Stimulated activated CD8-positive, alpha-beta memory T cell treated with anti-CD3 and anti-CD28 coated beads, Interleukin-2, amount 100 ng/mL, for 48 hours (primary cell): ENCODE data around the gene LRP8.
"Not testable (repeated sequence)": the region's sequence is repeated elsewhere in the genome, so short reads cannot be mapped to it uniquely, and the experiment has no call there.

Source experiments
- DNase-seq, 2 donors: peaks; one replicate each; pipeline ENCODE4 v3.0.0-alpha.2; 2020; ENCODE audit warnings: low read depth in 2 of 2

LRP8 gene

DNA sequence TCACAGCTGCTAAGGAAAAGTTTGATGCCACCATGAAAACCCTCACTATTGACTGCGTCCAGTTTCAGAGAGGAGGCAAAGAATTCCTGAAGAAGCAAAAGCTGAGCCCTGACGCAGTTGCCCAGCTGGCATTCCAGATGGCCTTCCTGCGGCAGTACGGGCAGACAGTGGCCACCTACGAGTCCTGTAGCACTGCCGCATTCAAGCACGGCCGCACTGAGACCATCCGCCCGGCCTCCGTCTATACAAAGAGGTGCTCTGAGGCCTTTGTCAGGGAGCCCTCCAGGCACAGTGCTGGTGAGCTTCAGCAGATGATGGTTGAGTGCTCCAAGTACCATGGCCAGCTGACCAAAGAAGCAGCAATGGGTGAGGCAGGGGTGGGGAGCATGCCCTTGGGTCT lies 116.9 kb downstream of the LRP8 start:
- DNase-seq, result no peak

DNA sequence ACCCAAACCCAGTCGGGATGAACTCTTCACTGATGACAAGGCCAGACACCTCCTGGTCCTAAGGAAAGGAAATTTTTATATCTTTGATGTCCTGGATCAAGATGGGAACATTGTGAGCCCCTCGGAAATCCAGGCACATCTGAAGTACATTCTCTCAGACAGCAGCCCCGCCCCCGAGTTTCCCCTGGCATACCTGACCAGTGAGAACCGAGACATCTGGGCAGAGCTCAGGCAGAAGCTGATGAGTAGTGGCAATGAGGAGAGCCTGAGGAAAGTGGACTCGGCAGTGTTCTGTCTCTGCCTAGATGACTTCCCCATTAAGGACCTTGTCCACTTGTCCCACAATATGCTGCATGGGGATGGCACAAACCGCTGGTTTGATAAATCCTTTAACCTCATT lies 117.5 kb downstream of the LRP8 start:
- DNase-seq, result no peak

DNA sequence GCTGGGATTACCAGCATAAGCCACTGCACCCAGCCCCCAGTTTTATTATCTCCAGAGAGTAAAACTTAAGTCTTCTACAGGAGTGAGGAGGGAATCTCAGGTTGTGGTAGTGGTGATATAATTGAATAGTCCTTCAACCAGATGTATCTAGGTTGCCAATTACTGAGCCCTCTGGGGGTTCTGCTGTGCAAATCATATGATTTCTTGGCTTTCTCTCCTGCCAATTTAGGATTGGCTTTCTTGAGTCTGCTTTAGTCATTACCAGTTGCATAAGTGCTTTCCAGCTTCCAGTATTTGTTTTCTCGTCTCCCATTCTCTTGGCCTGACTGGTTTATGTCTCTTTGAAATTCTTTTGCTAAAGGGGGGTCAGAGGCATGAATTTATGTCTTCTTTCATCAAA lies 120.1 kb downstream of the LRP8 start:
- no peak for DNase-seq

GRCh38 chr1:53206735-53207379 lies 121.0 kb downstream of the LRP8 start:
- DNase-seq, result no peak

DNA sequence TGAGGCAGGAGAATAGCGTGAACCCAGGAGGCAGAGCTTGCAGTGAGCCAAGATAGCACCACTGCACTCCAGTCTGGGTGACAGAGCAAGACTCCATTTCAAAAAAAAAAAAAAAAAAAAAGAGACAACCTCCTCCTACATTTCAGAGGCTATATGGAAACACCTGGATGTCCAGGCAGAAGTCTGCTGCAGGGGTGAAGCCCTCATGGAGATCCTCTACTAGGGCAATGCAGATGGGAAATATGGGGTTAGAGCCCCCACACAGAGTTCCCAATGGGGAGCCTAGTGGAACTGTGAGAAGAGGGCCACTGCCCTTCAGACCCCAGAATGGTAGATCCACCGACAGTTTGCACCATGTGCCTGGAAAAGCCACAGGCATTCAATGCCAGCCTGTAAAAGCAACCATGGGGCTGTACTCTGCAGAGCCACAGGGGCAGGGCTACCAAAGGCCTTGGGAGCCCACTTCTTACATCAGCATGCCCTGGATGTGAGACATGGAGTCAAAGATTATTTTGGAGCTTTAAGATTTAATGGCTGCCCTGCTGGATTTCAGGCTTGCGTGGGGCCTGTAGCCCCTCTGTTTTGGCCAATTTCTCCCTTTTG lies 121.7 kb downstream of the LRP8 start:
- not testable (repeated sequence) for DNase-seq

DNA sequence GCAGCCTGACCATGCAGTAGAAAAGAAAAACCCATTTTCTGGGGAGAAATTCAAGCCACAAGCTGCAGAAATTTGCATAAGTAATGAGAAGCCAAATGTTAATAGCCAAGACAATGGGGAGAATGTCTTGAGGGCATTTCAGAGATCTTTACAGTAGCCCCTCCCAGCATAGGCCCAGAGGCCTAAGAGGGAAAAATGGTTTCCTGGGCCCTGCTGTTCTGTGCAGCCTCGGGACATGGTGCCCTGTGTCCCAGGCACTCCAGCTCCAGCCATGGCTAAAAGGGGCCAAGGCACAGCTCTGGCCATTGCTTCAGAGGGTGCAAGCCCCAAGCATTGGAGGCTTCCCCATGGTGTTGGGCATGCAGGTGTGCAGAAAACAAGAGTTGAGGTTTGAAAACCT lies 122.4 kb downstream of the LRP8 start:
- not testable (repeated sequence) for DNase-seq

GRCh38 chr1:53203466-53203865 lies 124.4 kb downstream of the LRP8 start:
- no peak for DNase-seq

DNA sequence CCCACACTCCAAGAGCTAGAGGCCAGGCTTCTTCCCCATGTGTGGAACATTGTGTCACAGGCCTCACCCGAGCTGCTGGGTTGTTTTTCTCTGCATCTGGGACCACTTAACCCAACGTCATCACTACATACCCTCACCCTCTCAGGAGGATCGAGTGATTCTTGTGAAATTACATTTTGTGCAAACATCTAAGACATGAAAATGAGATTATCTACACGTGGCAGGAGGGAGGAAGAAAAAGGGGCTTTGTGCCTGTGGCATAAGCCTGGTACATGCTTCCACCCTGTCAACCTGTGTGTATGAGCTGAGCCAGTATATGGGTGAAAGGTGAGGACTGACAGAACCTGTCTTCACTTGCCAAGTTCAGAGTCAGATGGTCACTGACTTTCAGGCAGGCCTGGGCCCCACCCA lies 129.6 kb downstream of the LRP8 start:
- no peak for DNase-seq

DNA sequence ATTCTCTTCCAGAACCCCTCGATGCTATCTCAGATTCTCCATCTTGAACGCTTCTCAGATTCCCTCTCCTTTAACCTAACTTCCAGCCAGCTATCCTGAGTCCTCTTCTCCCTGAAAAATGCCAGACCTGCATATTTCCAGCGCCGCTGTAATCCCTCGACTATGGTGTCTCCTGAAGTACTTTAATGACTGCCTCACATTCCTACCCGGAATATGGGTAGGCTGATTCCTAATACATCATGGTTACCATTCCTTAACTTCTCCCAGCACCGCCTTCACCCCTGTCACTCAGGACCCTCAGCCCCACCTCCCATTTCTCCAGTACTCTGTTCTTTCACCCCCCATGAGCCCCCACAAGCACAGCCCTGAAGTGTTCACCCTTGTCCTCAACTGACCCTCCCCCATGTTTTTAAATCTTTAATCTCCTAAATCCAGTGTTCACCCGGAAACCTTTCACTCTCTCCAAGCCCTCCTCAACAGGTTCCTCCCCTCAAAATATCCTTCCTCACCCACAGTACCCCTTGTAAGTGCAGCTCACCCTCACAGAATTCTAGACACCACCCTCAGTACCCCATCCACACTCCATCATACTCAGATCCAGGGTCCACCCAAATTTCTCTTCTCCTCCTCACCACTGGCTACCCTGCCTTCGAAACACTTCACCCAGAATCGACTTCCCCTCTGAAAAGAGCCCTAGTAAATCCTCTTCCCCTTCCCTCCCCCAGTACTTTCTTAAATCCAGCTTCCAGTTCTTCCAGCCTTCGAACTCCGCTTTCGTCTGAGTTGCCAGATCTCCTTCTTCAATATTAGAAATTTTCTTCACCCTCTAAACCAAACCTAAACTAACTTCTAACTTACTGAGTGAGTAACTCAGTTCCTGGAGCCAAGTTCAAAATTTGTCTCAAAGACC lies 130.3 kb downstream of the LRP8 start:
- no peak for DNase-seq

- peak; percentile 88 to 95 for DNase-seq
These were observed 131.2 kb downstream of the LRP8 start, which contains the start of gene CPT2 for GRCh38 chr1:53196485-53197290. TSS of gene CPT2 (plus strand) at chr1:53196824. CDS start at chr1:53196944, 120 bp downstream.

DNA sequence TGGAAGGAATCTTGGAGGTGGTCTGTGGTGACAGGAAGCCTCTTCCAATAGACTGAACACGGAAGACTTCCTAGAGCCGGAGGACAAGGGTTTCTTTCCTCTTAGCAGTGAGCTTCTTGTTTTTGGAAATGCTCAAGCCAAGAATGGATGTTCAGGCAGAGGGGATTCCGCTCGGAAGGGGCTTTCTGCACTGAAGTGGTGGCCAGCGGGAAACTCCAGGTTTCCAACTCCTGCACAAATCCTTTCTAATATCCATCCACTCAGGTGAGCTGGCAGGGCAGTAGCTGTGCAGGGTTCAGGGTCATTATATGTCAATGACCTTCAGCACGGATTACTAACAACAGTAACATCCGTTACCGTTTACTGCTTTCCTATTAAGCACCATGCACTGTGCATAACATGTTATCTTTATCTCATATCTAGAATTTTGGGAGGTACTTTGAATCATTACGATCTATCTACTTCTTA lies 131.8 kb downstream of the LRP8 start:
- DNase-seq, result no peak

DNA sequence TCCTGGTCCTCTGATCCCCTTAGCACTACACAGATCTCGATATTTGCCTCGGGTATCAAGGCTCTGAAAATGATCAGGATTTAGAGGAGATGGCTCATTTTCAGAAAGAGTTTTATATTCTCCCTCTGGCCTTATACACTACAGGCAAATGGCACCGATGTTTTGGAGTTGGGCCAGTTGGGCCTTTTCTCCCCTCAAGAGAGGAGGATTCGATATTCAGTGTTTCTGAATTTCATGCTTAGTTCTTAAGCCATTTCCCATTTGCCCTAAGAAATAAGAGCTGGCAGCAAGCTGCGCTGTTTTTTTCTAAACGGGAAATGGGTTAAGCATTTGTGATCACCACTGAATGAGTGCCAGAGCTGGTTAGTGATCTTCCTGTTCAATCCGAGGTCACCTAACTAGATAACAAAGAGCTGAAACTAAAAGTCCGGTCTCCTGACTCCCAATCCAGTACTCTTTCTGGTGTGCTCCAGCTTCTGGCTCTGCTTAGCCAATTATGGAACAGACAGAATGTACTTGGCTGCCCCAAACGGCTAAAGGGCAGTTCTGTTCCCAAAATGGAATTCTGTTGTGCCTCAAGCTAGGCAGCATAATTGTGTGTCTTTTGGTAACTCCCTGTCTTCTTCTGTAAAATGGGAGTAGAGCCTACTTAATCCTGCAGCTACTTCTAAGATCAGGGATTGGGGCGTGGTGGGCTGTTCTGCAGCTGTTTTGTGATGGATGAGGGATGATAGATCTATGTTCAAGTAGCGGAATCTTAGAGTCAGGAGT lies 132.4 kb downstream of the LRP8 start:
- DNase-seq, result no peak
